ENCODE measurements around the gene RBX1.

- TF ChIP-seq POLR2A (IDR thresholded peaks at IDR 0.05) (no peak), CTCF (IDR thresholded peaks at IDR 0.05) (no peak), EP300 (IDR thresholded peaks at IDR 0.05) (no peak)
These were observed 70.0 kb downstream of the RBX1 start for GRCh38 chr22:41021061-41021612.
